HepG2 (cell line): ENCODE measurements around the gene SMAD2. TPM values are rescaled to one million over a fixed set of nuclear protein-coding genes. Genes with fewer than 3 reads are reported as not detected.

Source experiments
- BRCA1 ChIP-seq: sonication (generic); formaldehyde crosslinking; IDR thresholded peaks from 2 replicates; pipeline ENCODE4 v1.4.0; 2020; ENCODE audit warnings: missing genetic modification reagents
- CEBPB ChIP-seq: IDR thresholded peaks from 2 replicates; pipeline ENCODE4 v1.6.1; 2011; ENCODE audit warnings: low read depth, low read length, improper control_type of control experiment, borderline replicate concordance
- FOXC1 ChIP-seq: sonication (generic); formaldehyde crosslinking; IDR thresholded peaks from 2 replicates; pipeline ENCODE4 v1.8.0; 2022; ENCODE audit warnings: mild to moderate bottlenecking, missing genetic modification reagents, borderline replicate concordance
- FOXO1 ChIP-seq: sonication (generic); formaldehyde crosslinking; IDR thresholded peaks from 2 replicates; pipeline ENCODE4 v1.4.0; 2020; ENCODE audit warnings: missing genetic modification reagents
- GPN1 ChIP-seq: sonication (generic); formaldehyde crosslinking; IDR thresholded peaks from 2 replicates; pipeline ENCODE4 v1.5.1; 2020; ENCODE audit warnings: missing genetic modification reagents, borderline replicate concordance
- JARID2 ChIP-seq: sonication (generic); formaldehyde crosslinking; IDR thresholded peaks from 2 replicates; pipeline ENCODE4 v1.8.1; 2023; ENCODE audit warnings: missing genetic modification reagents, inconsistent platforms; ENCODE audit not compliant: insufficient replicate concordance
- KAT2B ChIP-seq: fragments of 150-350 bp; IDR thresholded peaks from 2 replicates; pipeline ENCODE4 v1.6.1; 2014; ENCODE audit warnings: low read depth, low read length, borderline replicate concordance
- KLF6 ChIP-seq: IDR thresholded peaks from 2 replicates; pipeline ENCODE4 v1.8.0; 2016; ENCODE audit warnings: missing biosample characterization, missing genetic modification reagents
- NFYC ChIP-seq: IDR thresholded peaks from 2 replicates; pipeline ENCODE4 v1.6.1; 2016; ENCODE audit warnings: missing genetic modification reagents, missing compliant biosample characterization
- PCBP2 ChIP-seq: fragments of 200-400 bp; formaldehyde crosslinking; optimal IDR thresholded peaks from 2 replicates; pipeline ENCODE3; 2018; ENCODE audit warnings: low read length, low read depth; ENCODE audit not compliant: poor library complexity, severe bottlenecking
- RFXAP ChIP-seq: sonication (generic); formaldehyde crosslinking; IDR thresholded peaks from 2 replicates; pipeline ENCODE4 v1.4.0; 2020; ENCODE audit warnings: missing genetic modification reagents, borderline replicate concordance
- SNRNP70 ChIP-seq: fragments of 200-400 bp; formaldehyde crosslinking; IDR thresholded peaks from 2 replicates; pipeline ENCODE4 v1.6.1; 2017; ENCODE audit warnings: mild to moderate bottlenecking, low read depth, low read length, moderate library complexity
- SP4 ChIP-seq: sonication (generic); formaldehyde crosslinking; IDR thresholded peaks from 2 replicates; pipeline ENCODE4 v1.8.1; 2023; ENCODE audit warnings: mild to moderate bottlenecking, missing genetic modification reagents
- TEAD2 ChIP-seq: sonication (generic); formaldehyde crosslinking; IDR thresholded peaks from 2 replicates; pipeline ENCODE4 v1.9.0; 2021; ENCODE audit warnings: missing genetic modification reagents
- TGIF2 ChIP-seq: IDR thresholded peaks from 2 replicates; pipeline ENCODE4 v1.6.1; 2016; ENCODE audit warnings: control low read depth, missing compliant biosample characterization
- TOPORS ChIP-seq: sonication (generic); formaldehyde crosslinking; IDR thresholded peaks from 2 replicates; pipeline ENCODE4 v1.8.0; 2023; ENCODE audit warnings: mild to moderate bottlenecking, missing genetic modification reagents
- ZBTB42 ChIP-seq: sonication (generic); formaldehyde crosslinking; IDR thresholded peaks from 2 replicates; pipeline ENCODE4 v1.5.0; 2020; ENCODE audit warnings: mild to moderate bottlenecking, missing genetic modification reagents
- ZFP36L2 ChIP-seq: sonication (generic); formaldehyde crosslinking; IDR thresholded peaks from 2 replicates; pipeline ENCODE4 v1.4.0; 2020; ENCODE audit warnings: missing genetic modification reagents
- ZIK1 ChIP-seq: sonication (generic); formaldehyde crosslinking; IDR thresholded peaks from 2 replicates; pipeline ENCODE4 v1.5.0; 2020; ENCODE audit warnings: mild to moderate bottlenecking, low read depth, missing genetic modification reagents, borderline replicate concordance
- ZKSCAN1 ChIP-seq: fragments of 150-350 bp; IDR thresholded peaks from 2 replicates; pipeline ENCODE4 v1.6.1; 2014; ENCODE audit warnings: low read length
- ZNF253 ChIP-seq: sonication (generic); formaldehyde crosslinking; IDR thresholded peaks from 2 replicates; pipeline ENCODE4 v1.8.0; 2022; ENCODE audit warnings: mild to moderate bottlenecking, missing genetic modification reagents, borderline replicate concordance
- ZNF503 ChIP-seq: sonication (generic); formaldehyde crosslinking; IDR thresholded peaks from 2 replicates; pipeline ENCODE4 v1.4.0; 2020; ENCODE audit warnings: missing genetic modification reagents
- ZNF549 ChIP-seq: sonication (generic); formaldehyde crosslinking; IDR thresholded peaks from 2 replicates; pipeline ENCODE4 v1.5.0; 2020; ENCODE audit warnings: missing genetic modification reagents
- ZNF660 ChIP-seq: sonication (generic); formaldehyde crosslinking; IDR thresholded peaks from 2 replicates; pipeline ENCODE4 v1.5.1; 2020; ENCODE audit warnings: mild to moderate bottlenecking, low read depth, missing genetic modification reagents, borderline replicate concordance
- ZNF839 ChIP-seq: sonication (generic); formaldehyde crosslinking; IDR thresholded peaks from 2 replicates; pipeline ENCODE4 v1.4.0; 2020; ENCODE audit warnings: missing genetic modification reagents, mild to moderate bottlenecking, borderline replicate concordance
- polyA plus RNA-seq, 8 experiments: library from polyadenylated mRNA; depleted of rRNA in 3 of 8; stranded (reverse) in 7 of 8; unstranded in 1 of 8; fragments of >200 nt; fragmentation: Illumina TruSeq in 4 of 8; extraction: Trizol in 4 of 8; gene quantifications; 2 replicates each; pipeline versions ENCODE4 v1.2.1 to v1.2.3, GENCODE V29; 2011 to 2016; ENCODE audit warnings: low read depth in 4 of 8, missing spikeins in 1 of 8, mixed read lengths in 1 of 8; ENCODE audit not compliant: insufficient read depth in 1 of 8
- total RNA-seq, 5 experiments: library from RNA; depleted of rRNA; stranded (reverse); fragments of >200 nt; fragmentation: Illumina TruSeq; extraction: Trizol; gene quantifications; 2 replicates each; pipeline ENCODE4 v1.2.3, GENCODE V29; 2016; ENCODE audit warnings: low read depth in 1 of 5
- TF ChIP-seq, protein P1 (sequence below): sonication (generic); formaldehyde crosslinking; IDR thresholded peaks from 2 replicates; pipeline ENCODE4 v1.8.1; 2022; ENCODE audit warnings: mild to moderate bottlenecking, missing genetic modification reagents

The SMAD2 gene
- total and polyA plus RNA-seq, 2 of the 13 experiments (the other 11 are each of a cell fraction or from before 2014, with no cell fraction given): 40.2 to 96.2 TPM

DNA sequence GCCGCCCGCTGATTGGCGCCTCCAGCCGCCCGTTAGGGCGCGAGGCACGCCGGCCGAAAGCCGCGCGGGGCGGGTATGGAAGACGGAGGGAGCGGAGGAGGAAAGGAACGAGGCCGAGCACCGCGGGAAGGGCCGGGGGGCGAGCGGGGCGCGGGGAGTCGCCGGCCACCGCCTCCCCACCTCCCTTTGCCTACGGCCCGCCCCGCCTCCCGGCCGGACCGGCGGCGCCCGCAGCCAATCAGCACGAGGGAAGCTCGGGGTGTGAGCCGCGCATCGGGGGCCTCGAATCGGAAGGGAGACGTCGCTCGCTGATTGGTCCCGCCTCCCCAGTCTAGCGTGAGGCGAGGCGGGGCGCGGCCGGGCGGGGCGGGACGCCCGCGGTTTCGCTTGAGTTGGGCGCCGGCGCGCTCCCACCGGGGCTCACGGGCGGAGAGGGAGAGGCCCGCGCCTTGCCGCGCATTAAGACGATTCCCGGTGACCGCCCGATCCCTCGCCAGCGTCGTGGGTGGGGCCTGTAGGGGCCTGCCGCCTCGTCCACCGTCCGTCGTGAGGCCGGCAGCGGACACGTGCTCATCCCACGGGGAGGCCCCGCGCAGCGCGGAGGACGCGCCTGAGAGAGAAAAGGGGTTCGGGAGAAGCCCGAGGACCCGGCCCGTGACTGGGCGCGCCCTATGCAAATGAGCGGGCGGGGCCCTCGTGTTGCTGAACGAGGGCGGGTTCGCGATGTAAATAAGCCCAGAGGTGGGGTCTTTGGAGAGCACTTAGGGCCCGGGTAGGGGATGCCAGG, 665 bp upstream of the SMAD2 start (continued):
- TF ChIP-seq NFYC (peak; percentile 86), ZBTB42 (CRISPR knock-in tag) (0 out of 2 replicates have a peak, but pooled peaks have one; percentile 86), ZKSCAN1 (no peak), RFXAP (CRISPR knock-in tag) (peak; percentile 85), ZNF503 (CRISPR knock-in tag) (peak; percentile 48; the same call in 1 of the 2 replicates), TGIF2 (no peak), ZFP36L2 (CRISPR knock-in tag) (no peak), KAT2B (no peak), ZNF839 (CRISPR knock-in tag) (no peak), GPN1 (CRISPR knock-in tag) (no peak), SP4 (CRISPR knock-in tag) (peak; percentile 86), TEAD2 (CRISPR knock-in tag) (peak; percentile 76; the same call in 1 of the 2 replicates), CEBPB (no peak), PCBP2 (no peak), ZNF253 (no peak; the same call in 1 of the 2 replicates), SNRNP70 (no peak), KLF6 (CRISPR knock-in tag) (peak; percentile 93), TOPORS (CRISPR knock-in tag) (peak; percentile 27; the same call in 1 of the 2 replicates), FOXC1 (CRISPR knock-in tag) (peak; percentile 94; the same call in 1 of the 2 replicates), JARID2 (CRISPR knock-in tag) (no peak), ZNF660 (CRISPR knock-in tag) (no peak), BRCA1 (CRISPR knock-in tag) (peak; percentile 78), ZNF549 (CRISPR knock-in tag) (no peak), FOXO1 (CRISPR knock-in tag) (peak; percentile 66), ZIK1 (CRISPR knock-in tag) (peak; percentile 76; the same call in 1 of the 2 replicates)
- TF ChIP-seq, protein P1, sequence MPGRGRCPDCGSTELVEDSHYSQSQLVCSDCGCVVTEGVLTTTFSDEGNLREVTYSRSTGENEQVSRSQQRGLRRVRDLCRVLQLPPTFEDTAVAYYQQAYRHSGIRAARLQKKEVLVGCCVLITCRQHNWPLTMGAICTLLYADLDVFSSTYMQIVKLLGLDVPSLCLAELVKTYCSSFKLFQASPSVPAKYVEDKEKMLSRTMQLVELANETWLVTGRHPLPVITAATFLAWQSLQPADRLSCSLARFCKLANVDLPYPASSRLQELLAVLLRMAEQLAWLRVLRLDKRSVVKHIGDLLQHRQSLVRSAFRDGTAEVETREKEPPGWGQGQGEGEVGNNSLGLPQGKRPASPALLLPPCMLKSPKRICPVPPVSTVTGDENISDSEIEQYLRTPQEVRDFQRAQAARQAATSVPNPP (CRISPR knock-in tag): peak; percentile 76
